DND-41 (cell line): ENCODE results near the gene DDX11.

Experiments
- ATAC-seq: fragments of 200-7000 bp; cut with Tn5 transposase; 3 replicates; pipeline ENCODE4 v1.9.1; 2021; ENCODE audit warnings: low read depth; ENCODE audit not compliant: insufficient read depth
- DNase-seq: peaks from one replicate; pipeline ENCODE4 v3.0.0-alpha.2; 2020
- H2AFZ ChIP-seq: 2 replicates; pipeline ENCODE4 v1.6.0; 2012; ENCODE audit warnings: low read depth, low read length
- H3K27ac ChIP-seq: 2 replicates; pipeline ENCODE4 v1.5.1; 2012; ENCODE audit warnings: low read length, inconsistent platforms
- H3K27me3 ChIP-seq: fragments of 200-600 bp; sonication (generic); 2 replicates; pipeline ENCODE4 v1.6.0; 2012; ENCODE audit warnings: low read length, mild to moderate bottlenecking, inconsistent platforms; ENCODE audit not compliant: insufficient read depth, poor library complexity
- H3K36me3 ChIP-seq: 2 replicates; pipeline ENCODE4 v1.5.1; 2012; ENCODE audit warnings: low read length, inconsistent platforms; ENCODE audit not compliant: insufficient read depth
- H3K4me1 ChIP-seq: 2 replicates; pipeline ENCODE4 v1.5.1; 2012; ENCODE audit warnings: mild to moderate bottlenecking, low read length; ENCODE audit not compliant: insufficient read depth
- H3K4me2 ChIP-seq: 2 replicates; pipeline ENCODE4 v1.6.0; 2012; ENCODE audit warnings: mild to moderate bottlenecking, moderate library complexity, low read length, inconsistent platforms; ENCODE audit not compliant: insufficient read depth
- H3K4me3 ChIP-seq, 2 experiments: fragments of 200-600 bp in 1 of 2; shearing (Covaris generic) in 1 of 2; 2 replicates each; pipeline ENCODE4 v1.5.1; 2012 to 2016; ENCODE audit warnings: inconsistent platforms in 2 of 2, low read length in 2 of 2, mild to moderate bottlenecking in 2 of 2, low read depth in 1 of 2, moderate library complexity in 1 of 2
- H3K79me2 ChIP-seq: 2 replicates; pipeline ENCODE4 v1.6.0; 2012; ENCODE audit warnings: low read length, inconsistent platforms; ENCODE audit not compliant: insufficient read depth
- H3K9ac ChIP-seq: 2 replicates; pipeline ENCODE4 v1.6.0; 2012; ENCODE audit warnings: low read depth, mild to moderate bottlenecking, inconsistent platforms, low read length, moderate library complexity
- H3K9me3 ChIP-seq: 2 replicates; pipeline ENCODE4 v1.5.1; 2012; ENCODE audit warnings: low read length, moderate library complexity, mild to moderate bottlenecking, inconsistent platforms; ENCODE audit not compliant: insufficient read depth, severe bottlenecking
- H4K20me1 ChIP-seq: 2 replicates; pipeline ENCODE4 v1.6.0; 2012; ENCODE audit warnings: low read length; ENCODE audit not compliant: insufficient read depth
- CTCF ChIP-seq: IDR thresholded peaks from 2 replicates; pipeline ENCODE4 v1.5.1; 2012; ENCODE audit warnings: borderline replicate concordance, low read length, moderate library complexity, mild to moderate bottlenecking; ENCODE audit not compliant: poor library complexity, severe bottlenecking; ENCODE audit errors: extremely low read depth
- EZH2 ChIP-seq: IDR thresholded peaks from 3 replicates; pipeline ENCODE4 v1.6.1; 2012; ENCODE audit warnings: borderline replicate concordance, low read depth, mild to moderate bottlenecking, moderate library complexity, low read length, inconsistent platforms; ENCODE audit not compliant: severe bottlenecking

DDX11 gene

GRCh38 chr12:31034372-31034771 lies 39.3 kb upstream of the DDX11 start:
- Histone ChIP-seq H3K4me3 (no peak overlapping the region), H3K9me3 (no peaks in the 10 kb centered on the region), H3K4me2 (no peak overlapping the region), H3K9ac (no peak overlapping the region), H3K79me2 (no peaks in the 10 kb centered on the region), H3K27me3 (no peaks in the 10 kb centered on the region), H3K36me3 (no peaks in the 10 kb centered on the region), H4K20me1 (no peaks in the 10 kb centered on the region), H3K27ac (no peak overlapping the region), H2AFZ (no peak overlapping the region), H3K4me1 (peaks cover 8% of the 10 kb centered on the region)
- DNase-seq = no peak
- TF ChIP-seq CTCF (no peak), EZH2 (no peak)
- no peak for ATAC-seq

GRCh38 chr12:31035226-31035625 lies 38.4 kb upstream of the DDX11 start:
- no peak overlapping the region for H3K4me3 ChIP-seq
- no peak overlapping the region for H3K27ac ChIP-seq
- H3K79me2 ChIP-seq = no peaks in the 10 kb centered on the region
- no peaks in the 10 kb centered on the region for H3K27me3 ChIP-seq
- no peak overlapping the region for H2AFZ ChIP-seq
- ATAC-seq (no peak), DNase-seq (no peak)
- no peak for TF ChIP-seq CTCF
- no peak for TF ChIP-seq EZH2
- H3K9me3 ChIP-seq = no peaks in the 10 kb centered on the region
- peaks cover 8% of the 10 kb centered on the region for H3K4me1 ChIP-seq
- H3K36me3 ChIP-seq = no peaks in the 10 kb centered on the region
- H3K9ac ChIP-seq = no peak overlapping the region
- H3K4me2 ChIP-seq = no peak overlapping the region
- H4K20me1 ChIP-seq = no peaks in the 10 kb centered on the region

- TF ChIP-seq EZH2 = no peak
- TF ChIP-seq CTCF = no peak
- peak; percentile 57; the same call in 2 of the 3 replicates for ATAC-seq
Observed at GRCh38 chr12:31035967-31036665, 37.5 kb upstream of the DDX11 start.

GRCh38 chr12:31037028-31037427 lies 36.6 kb upstream of the DDX11 start:
- Histone ChIP-seq H3K27ac (no peak overlapping the region), H4K20me1 (no peaks in the 10 kb centered on the region)
- DNase-seq = no peak

More at GRCh38 chr12:31035967-31036665, 37.5 kb upstream of the DDX11 start:
- H2AFZ ChIP-seq = no peak overlapping the region
- H3K27ac ChIP-seq = no peak overlapping the region
- no peaks in the 10 kb centered on the region for H3K79me2 ChIP-seq
- H3K4me2 ChIP-seq = no peak overlapping the region
- DNase-seq = no peak
- H3K36me3 ChIP-seq = no peaks in the 10 kb centered on the region
- no peak overlapping the region for H3K4me3 ChIP-seq
- no peaks in the 10 kb centered on the region for H4K20me1 ChIP-seq
- H3K9ac ChIP-seq = no peak overlapping the region
- H3K4me1 ChIP-seq = peaks cover 8% of the 10 kb centered on the region
- no peaks in the 10 kb centered on the region for H3K27me3 ChIP-seq
- H3K9me3 ChIP-seq = no peaks in the 10 kb centered on the region

More at GRCh38 chr12:31037028-31037427, 36.6 kb upstream of the DDX11 start:
- H2AFZ ChIP-seq = no peak overlapping the region
- no peaks in the 10 kb centered on the region for H3K36me3 ChIP-seq
- peaks cover 8% of the 10 kb centered on the region for H3K4me1 ChIP-seq
- no peak for TF ChIP-seq CTCF
- TF ChIP-seq EZH2 = no peak
- no peaks in the 10 kb centered on the region for H3K9me3 ChIP-seq
- no peak overlapping the region for H3K4me2 ChIP-seq
- H3K4me3 ChIP-seq = no peak overlapping the region
- no peaks in the 10 kb centered on the region for H3K79me2 ChIP-seq
- no peaks in the 10 kb centered on the region for H3K27me3 ChIP-seq
- no peak overlapping the region for H3K9ac ChIP-seq
- ATAC-seq = no peak
